GM19043 (cell line): ENCODE measurements around the gene PRF1.

Source experiments
- ATAC-seq: cut with Tn5 transposase; IDR thresholded peaks from one replicate; pipeline ENCODE4 v1.9.1; 2021; ENCODE audit warnings: low read depth; ENCODE audit not compliant: unreplicated experiment

PRF1 gene

DNA sequence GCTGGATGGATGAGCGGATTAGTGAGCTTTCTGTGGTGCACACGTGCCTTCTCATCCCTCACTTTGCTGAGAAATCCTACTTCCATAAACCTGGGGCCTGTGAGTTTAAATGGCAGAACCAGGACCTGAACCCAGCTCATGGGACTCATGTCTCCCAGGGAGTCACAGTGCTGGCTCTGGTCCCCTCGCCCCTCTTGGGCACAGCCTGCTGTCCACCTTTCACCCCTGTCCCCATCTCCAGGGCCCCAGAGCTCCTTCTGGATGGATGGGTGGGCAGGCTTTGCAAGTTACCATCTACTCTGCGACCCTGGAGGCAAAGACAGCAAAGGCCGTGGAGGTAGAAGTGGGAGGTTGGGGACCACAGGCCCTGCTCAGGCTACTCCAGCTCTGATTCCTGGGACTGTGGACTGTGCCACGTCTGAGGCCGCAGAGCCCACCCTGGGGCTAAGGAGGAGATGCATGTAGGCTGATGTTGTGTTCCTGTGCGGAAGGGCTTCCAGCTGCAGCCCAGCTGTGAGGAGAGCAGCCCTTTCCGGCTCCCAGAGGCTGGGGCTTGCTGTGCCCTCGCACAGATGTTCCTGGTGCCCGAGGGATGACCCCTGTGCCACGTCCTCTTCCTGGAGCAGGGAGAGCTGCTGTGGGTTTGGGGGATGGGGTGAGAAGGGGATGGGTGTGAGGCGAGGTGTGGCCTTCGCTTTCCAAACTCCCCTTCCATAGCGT lies 40.3 kb downstream of the PRF1 start:
- ATAC-seq: no peak

DNA sequence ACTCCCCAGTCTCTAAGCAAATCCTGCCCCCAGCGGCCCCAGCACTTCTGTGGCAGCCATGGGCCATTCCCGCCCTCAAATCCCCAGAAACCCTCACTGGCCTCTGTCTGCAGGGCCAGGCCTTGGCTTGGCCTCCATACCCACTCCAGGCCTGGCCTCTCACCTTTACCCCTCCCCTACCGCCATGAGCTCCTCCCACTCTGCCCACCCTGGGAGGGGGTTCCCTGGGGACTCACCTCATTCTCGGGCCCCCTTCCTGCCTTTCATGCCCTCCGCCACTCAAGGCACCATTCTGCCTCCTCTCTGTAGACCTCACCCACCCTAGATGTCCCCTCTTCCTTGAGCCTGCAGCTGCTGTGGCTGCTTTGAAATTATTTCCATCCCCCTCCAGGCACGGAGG lies 41.0 kb downstream of the PRF1 start:
- no peak for ATAC-seq

DNA sequence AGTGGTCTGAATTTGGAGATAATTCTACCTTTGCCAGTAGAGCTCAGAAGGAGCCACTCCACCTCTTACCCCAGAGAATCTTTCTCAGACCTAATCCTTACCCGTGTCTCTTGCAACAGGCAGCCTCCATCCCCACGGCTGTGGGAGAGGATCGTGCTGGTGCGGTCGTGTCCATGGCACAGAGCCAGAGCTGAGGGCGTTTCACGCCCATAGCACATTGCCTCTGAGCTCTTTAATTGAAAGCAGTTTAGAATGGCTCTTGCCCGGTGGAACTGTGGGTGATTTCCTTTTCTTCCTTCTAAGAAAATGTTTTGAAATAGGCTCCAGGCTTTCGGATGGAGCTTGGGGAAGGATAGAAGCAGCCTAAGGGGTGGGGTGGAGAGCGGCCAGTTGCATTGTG lies 41.5 kb downstream of the PRF1 start:
- ATAC-seq: no peak

DNA sequence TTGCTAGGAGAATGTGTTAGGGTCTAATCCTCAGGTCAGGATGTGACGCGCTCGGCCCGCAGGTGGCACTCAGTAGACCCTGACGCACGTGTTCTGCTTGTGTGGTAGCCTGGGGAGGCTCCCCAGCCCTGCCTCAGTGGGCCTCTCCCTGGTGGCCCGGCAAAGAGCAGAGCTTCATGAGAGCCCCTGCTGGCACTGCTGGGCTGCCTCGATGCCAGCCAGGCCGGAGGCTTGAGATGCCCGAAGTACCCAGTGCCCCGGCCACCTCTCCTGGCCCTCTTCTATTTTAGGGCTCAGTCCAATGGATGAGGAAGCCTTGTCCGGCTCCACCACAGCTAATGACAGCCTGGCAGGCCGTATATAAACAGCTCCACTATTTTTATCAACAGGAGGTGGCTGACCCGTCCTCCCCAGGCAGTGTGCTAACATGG lies 42.0 kb downstream of the PRF1 start:
- no peak for ATAC-seq

DNA sequence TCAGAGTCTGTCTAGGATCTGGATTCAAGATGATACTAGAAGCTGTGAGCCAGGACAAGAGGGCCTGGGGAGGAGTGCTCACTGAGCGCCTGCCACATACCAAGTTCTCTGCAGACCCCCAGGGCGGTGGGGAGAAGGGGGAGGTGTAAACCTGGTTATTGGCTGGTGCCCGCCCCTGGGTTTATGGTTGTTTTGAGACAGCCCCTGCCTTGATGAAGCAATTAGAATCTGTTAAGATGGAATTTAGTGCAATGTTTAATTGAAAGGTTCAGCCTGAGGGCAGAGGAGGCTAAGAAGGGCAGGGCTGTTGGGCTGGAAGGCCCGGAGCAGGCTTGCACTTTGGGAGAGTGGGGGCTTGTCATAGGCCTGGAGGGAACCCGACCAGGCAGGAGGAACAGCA lies 42.7 kb downstream of the PRF1 start:
- ATAC-seq: no peak

DNA sequence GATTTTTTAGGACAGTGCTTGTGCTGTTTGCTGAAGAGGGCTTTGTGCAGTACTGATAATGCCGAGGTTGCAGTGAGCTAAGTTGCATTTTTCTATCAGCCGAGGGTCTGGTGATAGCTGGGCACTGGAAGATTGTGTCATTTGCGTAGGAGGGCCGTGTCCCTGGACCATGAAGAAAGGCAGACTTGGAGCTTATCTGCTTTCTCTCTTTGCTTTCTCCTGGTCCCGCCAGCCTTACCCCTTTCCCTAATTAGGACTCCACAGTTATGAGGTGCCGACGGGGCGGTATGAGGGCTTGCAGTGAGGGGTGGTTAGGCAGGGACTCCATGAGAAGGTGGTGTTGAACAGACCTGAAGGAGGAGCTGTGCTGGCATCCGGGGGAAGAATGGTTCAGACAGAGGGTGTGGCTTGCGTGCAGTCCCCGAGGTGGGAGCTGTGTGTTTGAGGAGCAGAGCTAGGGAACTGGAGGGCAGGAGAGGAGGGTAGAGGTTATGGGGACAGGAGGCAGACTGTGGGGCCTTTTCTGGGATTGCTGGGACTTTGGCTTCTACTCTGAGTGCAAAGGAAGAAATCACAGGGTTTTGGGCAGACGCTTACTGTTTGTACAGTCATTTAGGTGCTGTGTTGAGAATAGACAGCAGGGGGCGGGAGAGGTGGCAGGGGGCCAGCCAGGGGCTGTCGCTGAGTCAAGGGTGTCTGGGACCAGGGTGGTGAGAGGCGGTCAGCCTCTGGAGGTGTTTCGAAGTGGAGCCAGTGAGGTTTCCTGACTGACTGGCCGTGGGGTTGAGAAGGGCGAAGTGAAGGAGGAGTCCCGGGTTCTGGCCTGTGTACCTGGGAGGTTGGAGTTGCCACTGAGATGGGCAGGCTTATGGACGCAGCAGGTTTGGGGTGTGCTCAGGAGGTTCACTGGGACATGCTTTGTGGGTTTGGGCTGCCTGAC lies 43.4 kb downstream of the PRF1 start:
- no peak for ATAC-seq

DNA sequence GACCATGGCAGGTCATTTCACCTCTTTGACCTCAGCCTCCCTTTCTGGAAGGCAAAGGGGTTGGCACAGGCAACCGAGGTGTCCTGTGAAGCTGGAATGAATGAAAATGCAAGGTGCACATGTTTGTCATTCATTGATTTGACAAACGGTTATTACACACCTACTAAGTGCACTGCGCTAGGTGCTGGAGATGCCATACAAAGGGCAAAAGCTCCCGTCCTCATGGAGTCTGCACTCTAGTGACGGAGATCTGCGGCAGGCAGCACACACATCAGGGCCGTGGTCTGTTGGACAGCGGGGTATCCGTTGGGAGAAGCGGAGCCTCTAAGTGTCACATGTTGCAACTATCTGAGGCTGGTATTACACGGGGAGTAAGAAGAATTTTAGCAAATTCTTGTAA lies 44.2 kb downstream of the PRF1 start:
- ATAC-seq: no peak

DNA sequence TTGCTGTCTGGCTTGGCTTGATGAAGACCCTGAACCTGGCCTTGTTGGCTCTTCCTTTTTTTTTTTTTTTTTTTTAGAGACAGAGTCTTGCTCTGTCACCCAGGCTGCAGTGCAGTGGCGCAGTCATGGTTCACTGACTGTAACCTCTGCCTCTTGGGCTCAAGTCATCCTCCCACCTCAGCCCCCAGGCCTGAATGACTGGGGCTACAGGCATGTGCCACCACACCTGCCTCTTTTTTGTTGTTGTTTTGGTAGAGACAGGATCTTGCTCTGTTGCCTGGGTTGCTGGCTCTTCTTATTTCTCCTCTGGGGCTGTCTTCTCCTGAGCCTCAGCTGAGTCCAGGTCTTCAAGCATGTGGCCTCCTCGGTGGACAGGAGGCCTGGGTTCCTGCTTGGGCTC lies 44.7 kb downstream of the PRF1 start:
- no peak for ATAC-seq

DNA sequence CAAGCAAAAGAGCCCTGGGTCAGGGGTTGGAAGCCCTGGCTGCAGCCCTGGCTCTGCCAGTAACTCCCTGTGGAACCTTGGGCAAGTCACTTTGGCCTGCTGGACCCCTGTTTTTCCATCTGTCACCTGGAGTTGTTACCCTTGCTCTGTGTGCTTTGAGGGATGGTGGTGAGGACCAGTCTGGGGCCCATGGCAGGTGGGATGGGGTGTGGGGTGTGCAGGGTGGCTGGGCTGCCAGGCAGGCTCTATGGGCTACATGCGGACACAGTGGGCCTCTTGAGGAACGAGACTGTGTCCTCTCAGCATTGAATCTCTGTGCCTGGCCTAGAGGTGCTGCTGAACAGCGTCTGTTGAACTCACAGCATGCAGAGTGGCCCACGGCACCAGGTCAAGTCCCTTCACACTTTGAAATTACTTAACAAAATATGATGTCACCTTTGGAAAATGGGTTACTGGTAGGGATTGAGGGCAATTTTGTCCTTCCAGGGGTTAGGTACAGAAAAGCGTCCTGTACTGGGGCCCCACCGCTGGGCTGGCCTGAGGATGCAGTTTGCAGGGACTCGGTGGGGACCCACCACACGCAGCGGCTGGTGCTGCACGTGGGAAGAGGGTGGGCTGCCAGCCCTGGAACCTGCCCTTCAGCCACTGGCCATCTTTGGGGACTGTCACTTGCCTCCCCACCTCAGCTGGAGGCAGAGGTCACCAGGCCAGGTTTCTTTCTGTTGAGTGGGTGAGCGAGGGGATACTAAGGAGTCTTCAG lies 45.3 kb downstream of the PRF1 start:
- no peak for ATAC-seq

DNA sequence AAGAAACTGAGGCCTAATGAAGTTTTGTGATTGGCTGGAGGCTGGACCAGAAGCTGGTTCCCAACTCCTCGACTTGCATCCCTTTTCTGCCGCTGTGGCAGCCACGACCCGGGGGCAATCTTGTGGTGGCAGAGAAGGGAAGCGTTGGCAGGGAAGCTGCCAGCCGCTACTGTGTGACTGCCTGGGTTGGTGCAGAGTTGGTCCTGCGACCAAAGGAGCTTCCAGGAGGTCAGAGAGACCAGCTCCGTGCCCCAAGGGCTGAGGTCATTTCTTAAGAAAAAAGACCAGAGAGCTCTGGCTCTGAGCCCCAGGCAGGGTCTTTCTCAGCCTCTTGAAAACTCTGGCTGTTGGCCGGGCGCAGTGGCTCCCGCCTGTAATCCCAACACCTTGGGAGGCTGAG lies 47.2 kb downstream of the PRF1 start:
- no peak for ATAC-seq

DNA sequence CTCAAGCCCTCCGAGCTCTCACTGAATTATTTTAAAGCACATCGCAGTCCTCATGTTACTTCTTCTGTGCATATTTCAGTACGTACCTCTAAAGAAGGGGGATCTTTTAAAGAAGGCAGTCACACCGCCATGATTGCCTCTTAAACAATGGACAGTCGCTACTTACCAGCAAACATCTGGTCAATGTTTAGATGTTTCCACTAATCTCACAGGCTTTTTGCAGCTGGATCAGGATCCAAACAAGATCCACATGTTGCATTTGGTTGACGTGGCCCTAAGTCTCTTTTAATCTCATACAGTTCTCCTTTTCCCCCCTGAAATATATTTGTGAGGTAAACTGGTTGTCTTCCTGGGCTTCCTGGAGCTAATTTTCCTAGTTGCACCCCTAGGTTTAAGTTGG lies 50.0 kb downstream of the PRF1 start:
- no peak for ATAC-seq

DNA sequence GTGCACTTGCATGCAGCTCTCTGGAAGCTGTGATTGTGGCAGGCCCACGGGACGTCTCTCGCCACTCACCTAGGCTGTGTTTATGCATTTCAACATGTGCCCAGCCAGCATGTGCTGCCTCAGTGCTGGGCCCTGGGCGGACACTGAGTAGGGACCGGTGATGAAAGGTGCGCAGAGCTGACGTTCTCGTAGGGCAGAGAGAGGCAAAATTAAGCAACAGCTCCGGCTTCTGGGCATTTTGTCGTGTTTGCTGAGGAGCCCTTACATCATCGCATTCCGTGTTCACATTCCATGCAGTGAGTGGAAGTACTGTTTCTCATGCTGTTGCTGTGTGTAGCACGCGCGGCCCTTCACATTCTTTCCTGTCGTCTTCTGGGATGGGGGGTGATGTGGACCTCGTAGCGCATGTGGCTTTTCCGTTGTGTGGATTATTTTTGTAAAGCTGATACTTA lies 50.5 kb downstream of the PRF1 start:
- no peak for ATAC-seq

DNA sequence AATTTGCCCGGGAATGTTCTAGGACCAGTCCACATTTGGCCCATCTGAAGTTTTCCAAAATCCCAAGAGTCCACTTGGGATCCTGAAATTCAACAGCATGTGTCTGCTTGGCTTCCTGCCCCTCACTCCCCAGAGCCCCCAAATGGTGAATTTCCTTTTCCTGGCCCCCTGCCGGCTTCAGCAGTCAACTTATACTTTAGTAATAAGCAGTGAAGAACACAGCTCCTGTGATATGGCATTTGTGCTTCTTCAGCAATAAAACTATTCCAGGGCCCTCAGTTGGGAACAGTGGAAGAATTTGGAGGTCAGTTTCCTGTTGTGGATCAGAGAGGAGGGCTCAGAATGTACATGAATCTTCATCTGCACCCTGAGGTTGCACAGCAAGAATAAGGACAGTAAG lies 51.1 kb downstream of the PRF1 start:
- no peak for ATAC-seq

DNA sequence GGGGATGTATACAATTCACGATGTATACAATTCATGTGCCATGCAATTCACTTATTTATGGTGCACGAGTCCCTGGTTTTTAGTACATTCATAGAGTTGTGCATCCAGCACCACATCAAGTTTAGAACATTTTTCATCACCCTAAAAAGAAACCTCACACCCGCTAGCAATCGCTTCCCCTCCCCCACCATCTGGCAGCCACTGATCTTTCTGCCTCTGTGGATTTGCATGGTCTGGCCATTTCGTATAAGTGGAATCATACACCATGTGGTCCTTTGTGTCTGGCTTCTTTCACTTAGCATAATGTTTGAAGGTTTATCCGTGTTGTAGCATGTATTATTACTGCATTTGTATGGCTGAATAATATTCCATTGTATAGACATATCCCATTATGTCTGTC lies 52.1 kb downstream of the PRF1 start:
- no peak for ATAC-seq

DNA sequence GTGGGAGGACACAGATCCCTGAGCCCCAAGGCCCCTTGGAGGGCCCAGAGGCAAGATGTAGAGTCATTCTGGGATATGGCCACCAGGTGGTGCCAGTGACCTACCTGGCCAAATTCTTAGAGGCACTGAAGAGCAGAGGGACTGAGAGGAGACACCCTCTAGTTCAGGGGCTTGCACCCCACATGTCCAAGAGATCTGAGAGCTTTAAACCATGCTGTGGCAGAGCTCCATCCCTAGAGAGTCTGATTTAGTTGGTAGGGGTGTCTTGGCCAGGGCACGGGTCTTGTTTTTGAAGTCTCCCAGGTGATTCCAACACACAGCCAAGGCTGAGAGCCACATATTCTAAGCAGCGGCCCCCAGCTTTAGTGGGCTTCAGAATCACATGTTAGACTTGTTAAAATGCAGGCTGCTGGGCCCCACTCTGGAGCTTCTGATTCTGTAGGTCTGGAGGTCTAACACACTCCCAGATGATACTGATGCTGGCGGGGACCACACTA lies 52.5 kb downstream of the PRF1 start:
- ATAC-seq: no peak

DNA sequence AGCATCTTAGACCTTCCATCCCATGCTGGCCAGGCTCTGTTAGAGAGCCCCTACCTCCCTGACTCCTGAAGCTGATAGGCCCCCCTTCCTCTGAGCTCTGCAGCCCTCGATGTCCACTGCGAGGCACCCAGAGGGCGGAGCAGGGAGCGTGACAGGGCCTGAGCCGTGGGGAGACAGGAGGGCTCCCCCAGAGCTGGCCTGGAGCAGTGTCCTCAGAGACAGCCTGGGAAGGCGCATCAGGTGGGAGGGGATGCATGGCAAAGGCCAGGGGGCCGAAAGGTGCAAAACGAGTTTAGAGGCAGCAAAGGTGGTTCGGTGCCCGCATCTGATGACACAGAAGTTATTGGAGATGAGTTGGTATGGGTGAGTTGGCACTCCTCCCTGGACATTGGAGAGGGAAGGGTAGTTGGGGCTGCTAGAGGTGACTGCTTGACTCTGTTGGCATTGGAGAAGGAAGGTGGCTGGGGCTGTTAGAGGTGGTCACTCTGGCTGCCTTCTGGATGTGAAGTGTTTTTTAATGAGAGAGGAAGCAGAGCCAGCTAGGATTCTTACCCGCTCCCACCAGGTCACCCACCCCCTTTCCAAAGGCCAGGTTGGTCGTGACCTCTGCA lies 53.1 kb downstream of the PRF1 start:
- ATAC-seq: no peak
